HG03196 (cell line): ENCODE data around the gene PKDREJ.
A peak's percentile ranks its signal among the peaks of the same experiment; 100 is the strongest.
"Not testable (repeated sequence)": the region's sequence is repeated elsewhere in the genome, so short reads cannot be mapped to it uniquely, and the experiment has no call there.

Experiments used
- ATAC-seq: cut with Tn5 transposase; IDR thresholded peaks from one replicate; pipeline ENCODE4 v1.9.1; 2021; ENCODE audit not compliant: unreplicated experiment

The PKDREJ gene, protein sequence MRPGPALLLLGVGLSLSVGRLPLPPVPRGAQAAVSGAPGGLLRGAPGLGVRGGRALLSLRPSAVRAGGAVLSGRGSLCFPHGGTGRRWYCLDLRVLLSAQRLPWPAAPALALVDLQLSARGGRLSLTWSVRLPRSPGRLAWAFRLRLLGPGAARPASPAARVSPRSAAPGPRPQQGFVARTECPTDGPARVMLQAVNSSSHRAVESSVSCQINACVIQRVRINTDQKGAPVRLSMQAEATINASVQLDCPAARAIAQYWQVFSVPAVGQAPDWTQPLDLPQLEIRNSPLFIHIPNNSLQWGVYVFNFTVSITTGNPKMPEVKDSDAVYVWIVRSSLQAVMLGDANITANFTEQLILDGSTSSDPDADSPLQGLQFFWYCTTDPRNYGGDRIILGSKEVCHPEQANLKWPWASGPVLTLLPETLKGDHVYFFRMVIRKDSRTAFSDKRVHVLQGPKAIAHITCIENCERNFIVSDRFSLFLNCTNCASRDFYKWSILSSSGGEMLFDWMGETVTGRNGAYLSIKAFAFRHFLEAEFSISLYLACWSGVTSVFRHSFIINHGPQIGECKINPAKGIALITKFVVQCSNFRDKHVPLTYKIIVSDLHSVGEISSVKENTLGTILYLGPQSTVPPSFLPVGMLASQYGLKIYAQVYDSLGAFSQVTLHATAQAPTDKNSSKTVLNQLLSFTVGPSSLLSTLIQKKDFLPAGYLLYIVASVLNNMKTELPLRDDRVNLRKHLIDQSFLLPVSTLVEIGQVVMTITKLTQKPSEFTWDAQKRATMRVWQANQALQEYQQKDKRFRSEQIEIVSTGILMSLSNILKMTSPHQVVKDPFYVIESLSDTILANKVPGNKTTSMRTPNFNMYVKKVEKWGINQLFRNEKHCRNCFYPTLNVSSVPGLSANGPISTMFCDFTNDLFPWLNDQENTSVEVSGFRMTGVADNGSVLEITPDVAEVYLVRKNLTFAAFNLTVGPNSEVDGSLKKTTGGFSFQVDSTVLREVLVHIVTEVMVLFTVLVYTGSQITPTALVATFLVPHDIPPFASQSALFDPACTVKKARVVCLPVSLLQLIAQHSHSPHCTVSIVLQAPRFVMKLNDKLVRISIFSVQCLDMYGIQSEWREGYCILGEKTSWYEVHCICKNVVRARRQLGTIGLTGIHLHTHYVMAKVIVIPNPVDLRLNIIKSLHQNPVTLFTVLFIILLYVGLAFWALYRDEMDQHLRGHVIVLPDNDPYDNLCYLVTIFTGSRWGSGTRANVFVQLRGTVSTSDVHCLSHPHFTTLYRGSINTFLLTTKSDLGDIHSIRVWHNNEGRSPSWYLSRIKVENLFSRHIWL (N-terminal part only)

DNA sequence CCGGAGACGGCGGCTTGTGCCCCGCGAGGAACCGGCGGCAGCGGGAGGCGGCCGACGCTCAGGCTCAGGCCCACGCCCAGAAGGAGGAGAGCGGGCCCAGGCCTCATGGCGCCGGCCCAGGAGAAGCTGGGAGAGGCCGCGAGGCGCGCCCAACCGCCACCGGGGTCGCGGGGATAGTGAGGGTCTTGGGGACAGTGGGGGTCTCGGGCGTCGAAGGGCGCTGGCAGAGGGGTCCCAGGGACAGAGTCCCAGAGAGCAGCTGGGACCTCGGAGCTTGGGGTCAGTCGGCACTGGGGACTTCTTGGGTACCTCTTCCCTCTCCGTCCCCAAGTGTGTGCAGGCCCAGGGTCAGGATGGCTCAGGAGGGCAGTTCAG lies at the start of gene PKDREJ:
TSS of gene PKDREJ (minus strand) at position 128 of the 375 bp plus-strand sequence. CDS start at position 107, 21 bp downstream.
- no peak for ATAC-seq

GRCh38 chr22:46312848-46313247 lies 49.7 kb upstream of the PKDREJ start:
- not testable (repeated sequence) for ATAC-seq

GRCh38 chr22:46312056-46312455 lies 48.9 kb upstream of the PKDREJ start:
- no peak for ATAC-seq

- no peak for ATAC-seq
Measured at GRCh38 chr22:46309526-46310085, 46.5 kb upstream of the PKDREJ start.

DNA sequence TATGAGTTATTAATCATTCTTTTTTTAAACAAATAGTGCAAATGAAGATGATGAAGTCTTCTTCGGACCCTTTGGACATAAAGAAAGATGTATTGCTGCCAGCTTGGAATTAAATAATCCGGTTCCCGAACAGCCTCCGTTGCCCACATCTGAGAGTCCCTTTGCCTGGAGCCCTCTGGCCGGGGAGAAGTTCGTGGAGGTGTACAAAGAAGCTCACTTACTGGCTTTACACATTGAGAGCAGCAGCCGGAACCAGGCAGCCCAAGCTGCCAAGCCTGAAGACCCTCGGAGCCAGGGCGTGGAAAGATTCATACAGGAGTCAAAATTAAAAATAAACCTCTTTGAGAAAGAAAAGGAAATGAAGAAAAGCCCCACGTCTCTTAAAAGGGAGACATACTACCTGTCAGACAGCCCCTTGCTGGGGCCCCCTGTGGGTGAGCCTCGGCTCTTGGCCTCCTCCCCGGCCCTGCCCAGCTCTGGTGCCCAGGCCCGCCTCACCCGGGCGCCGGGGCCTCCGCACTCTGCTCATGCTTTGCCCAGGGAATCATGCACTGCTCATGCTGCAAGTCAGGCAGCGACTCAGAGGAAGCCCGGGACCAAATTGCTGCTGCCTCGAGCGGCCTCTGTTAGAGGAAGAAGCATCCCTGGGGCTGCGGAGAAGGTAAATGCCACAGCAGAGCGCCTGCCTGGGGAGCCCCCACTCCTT lies 45.3 kb upstream of the PKDREJ start:
- ATAC-seq: no peak

DNA sequence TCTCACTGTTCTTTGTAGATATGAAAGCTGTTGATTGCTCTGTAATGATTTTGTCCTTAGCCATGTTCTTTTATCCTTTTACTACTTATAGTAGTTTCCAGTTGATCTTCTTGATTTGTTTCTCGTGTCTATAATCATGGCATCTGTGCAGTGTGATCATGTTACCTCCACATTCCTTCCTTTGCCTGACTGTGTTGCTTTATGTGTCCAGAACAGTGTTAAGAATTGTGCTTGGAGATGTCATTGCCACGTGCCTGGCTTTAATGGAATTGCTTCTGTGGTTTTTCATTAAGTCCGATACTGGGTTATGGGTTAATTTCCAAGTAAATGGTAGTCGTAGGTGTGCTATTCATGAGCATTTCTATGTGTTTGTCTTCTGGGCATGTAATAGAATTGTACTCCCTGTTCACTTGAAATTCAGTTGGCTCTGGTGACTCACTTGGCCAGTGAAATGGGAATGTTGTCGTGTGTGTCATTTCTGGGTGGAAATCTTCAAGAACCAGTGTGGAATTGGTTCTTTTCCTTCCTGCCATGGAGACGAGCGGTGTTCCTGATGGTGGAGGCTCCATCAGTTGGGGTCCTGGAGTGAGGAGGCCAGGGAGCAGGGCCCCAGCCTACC lies 40.3 kb upstream of the PKDREJ start:
- no peak for ATAC-seq

- ATAC-seq: no peak
Measured at GRCh38 chr22:46300491-46300890, 37.3 kb upstream of the PKDREJ start.

- no peak for ATAC-seq
Measured at GRCh38 chr22:46299101-46299500, 36.0 kb upstream of the PKDREJ start.

DNA sequence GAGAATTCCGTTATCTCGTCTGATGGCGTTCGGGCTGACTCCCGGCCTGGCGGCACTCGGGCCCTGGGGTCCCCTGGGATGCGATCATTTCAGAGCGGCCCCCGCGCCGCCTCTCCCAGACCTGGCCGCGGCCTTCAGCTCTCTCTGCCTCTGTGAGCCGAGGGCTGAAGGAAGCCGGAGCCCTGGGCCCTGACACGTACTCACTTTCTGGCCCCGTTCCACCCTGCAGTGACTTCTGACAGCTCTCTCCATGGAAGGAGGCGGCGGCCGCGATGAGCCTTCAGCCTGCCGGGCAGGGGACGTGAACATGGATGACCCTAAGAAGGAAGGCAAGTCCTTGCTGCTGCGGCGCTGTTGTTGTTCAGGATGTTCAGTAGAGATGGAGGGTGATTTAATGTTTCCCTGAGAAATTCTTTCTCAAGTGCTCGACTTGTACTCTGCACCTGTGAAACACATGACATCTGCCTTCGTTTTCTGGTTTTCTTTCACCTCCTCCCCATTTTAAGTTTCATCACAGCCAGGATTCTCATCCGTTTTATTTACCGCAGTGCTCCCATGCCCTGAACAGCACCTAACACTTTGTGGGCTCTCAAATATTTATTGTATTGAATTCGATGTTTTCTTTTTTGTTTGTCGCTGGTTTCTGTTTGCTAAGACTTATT lies 34.1 kb upstream of the PKDREJ start:
- peak; percentile 19 for ATAC-seq

GRCh38 chr22:46296257-46297150 lies 33.4 kb upstream of the PKDREJ start, which contains the start of gene GTSE1:
Gene GTSE1, plus strand, starts transcription at chr22:46296870. Its CDS starts 531 bp downstream, at chr22:46297401.
- ATAC-seq: peak; percentile 88

- no peak for ATAC-seq
Measured at GRCh38 chr22:46295277-46295971, 32.3 kb upstream of the PKDREJ start.

DNA sequence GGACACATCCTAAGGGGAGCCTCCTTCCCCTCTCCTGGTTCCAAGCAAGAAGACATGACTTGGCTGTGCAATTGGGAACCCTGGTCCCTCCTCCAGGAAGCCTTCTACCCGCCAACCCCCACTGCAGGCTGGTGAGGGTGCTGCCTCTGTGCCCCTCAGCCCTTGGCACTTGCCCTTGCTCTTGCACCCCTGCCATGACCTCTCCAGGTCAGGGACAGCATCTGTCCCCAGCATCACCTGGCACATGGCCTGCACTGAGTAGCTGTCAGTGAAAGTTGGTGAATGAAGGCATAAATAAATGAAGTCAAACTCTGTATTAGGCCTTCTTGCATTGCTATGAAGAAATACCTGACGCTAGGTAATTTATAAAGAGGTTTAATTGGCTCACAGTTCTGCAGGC lies 31.6 kb upstream of the PKDREJ start:
- no peak for ATAC-seq

GRCh38 chr22:46293577-46294260 lies 30.6 kb upstream of the PKDREJ start:
- no peak for ATAC-seq

DNA sequence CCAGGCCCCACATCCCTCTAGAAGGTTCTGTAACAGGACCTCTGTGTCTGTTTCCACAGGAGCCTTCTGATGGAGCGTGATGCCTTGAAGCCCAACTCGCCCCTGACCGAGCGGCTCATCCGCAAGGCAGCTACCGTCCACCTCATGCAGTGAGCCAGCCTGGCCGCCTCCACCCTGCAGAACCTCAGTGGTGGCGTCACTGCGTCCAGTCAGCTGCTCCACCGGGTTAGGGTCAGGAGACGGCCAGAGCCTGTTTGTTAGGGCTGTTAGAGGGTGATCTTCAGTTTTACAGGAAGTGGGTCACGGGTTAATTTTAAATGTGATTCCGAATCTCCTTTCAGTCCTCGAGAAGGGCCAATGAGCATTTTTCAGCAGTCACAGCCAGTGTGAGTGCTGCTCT lies 29.6 kb upstream of the PKDREJ start:
- no peak for ATAC-seq

DNA sequence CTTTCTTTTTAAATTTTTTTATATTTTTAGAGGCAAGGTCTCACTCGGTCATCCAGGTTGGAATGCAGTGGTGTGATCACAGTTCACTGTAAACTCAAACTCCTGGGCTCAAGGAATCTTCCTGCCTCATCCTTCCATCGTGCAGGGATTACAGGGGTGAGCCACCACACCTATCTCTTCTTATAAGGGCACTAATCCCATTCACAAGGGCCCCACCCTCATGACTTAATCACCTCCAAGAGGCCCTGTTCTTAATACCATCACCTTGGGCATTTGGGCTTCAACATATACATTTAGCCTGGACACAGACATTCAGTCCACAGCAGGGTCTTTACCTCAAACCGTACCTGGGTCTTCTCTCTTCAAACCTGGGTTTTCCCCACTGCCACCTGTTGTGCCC lies 29.0 kb upstream of the PKDREJ start:
- ATAC-seq: no peak

GRCh38 chr22:46290843-46291785 lies 28.0 kb upstream of the PKDREJ start:
- ATAC-seq: no peak
